A549 (cell line): ENCODE results near the gene MRM3.

Source experiments
- EHMT2 ChIP-seq: fragments of 200-600 bp; sonication (generic); IDR thresholded peaks from 2 replicates; pipeline ENCODE4 v1.6.1; 2016; ENCODE audit warnings: antibody characterized with exemption, low read depth, mild to moderate bottlenecking, moderate library complexity
- EP300 ChIP-seq, 2 experiments: fragments of >200 bp; sonication (Bioruptor Twin); formaldehyde crosslinking; IDR thresholded peaks; 2 replicates in 1 of 2; 3 replicates in 1 of 2; pipeline ENCODE4 v1.6.1; 2016 to 2017
- ESRRA ChIP-seq: fragments of 150-350 bp; IDR thresholded peaks from 2 replicates; pipeline ENCODE4 v1.6.1; 2014; ENCODE audit warnings: mild to moderate bottlenecking, low read length, borderline replicate concordance
- JUN ChIP-seq, 2 experiments: fragments of >200 bp; sonication (Bioruptor Twin); formaldehyde crosslinking; IDR thresholded peaks; 2 replicates in 1 of 2; 3 replicates in 1 of 2; pipeline ENCODE4 v1.6.1; 2016 to 2017
- MAFK ChIP-seq: fragments of 450-650 bp; IDR thresholded peaks from 2 replicates; pipeline ENCODE4 v1.6.1; 2014; ENCODE audit not compliant: partially characterized antibody
- MAZ ChIP-seq: fragments of 150-350 bp; IDR thresholded peaks from 2 replicates; pipeline ENCODE4 v1.6.1; 2014; ENCODE audit warnings: antibody characterized with exemption, low read depth, low read length, borderline replicate concordance
- NR3C1 ChIP-seq: fragments of >200 bp; sonication (Bioruptor Twin); formaldehyde crosslinking; IDR thresholded peaks from 3 replicates; pipeline ENCODE4 v1.6.1; 2017
- POLR2A ChIP-seq: IDR thresholded peaks from 2 replicates; pipeline ENCODE4 v1.6.1; 2012; ENCODE audit warnings: mild to moderate bottlenecking, low read length
- RCOR1 ChIP-seq: fragments of 150-350 bp; IDR thresholded peaks from 2 replicates; pipeline ENCODE4 v1.6.1; 2014; ENCODE audit warnings: antibody characterized with exemption, low read length, low read depth
- REST ChIP-seq: fragments of 200-600 bp; sonication (generic); IDR thresholded peaks from 2 replicates; pipeline ENCODE4 v1.6.1; 2016; ENCODE audit warnings: antibody characterized with exemption, mild to moderate bottlenecking, moderate library complexity
- SMC3 ChIP-seq: fragments of >200 bp; sonication (Bioruptor Twin); formaldehyde crosslinking; IDR thresholded peaks from 3 replicates; pipeline ENCODE4 v1.6.1; 2018; ENCODE audit warnings: inconsistent platforms
- TF ChIP-seq, protein P1 (sequence below): fragments of >200 bp; sonication (Bioruptor Twin); formaldehyde crosslinking; IDR thresholded peaks from 3 replicates; pipeline ENCODE4 v1.5.1; 2016

- TF ChIP-seq MAZ (no peak), MAFK (no peak), POLR2A (no peak), EP300 (IDR thresholded peaks at IDR 0.05) (no peak), ESRRA (no peak), NR3C1 (no peak), REST (no peak), JUN (IDR thresholded peaks at IDR 0.05) (no peak), RCOR1 (no peak), EHMT2 (no peak), SMC3 (no peak)
- TF ChIP-seq, protein P1, sequence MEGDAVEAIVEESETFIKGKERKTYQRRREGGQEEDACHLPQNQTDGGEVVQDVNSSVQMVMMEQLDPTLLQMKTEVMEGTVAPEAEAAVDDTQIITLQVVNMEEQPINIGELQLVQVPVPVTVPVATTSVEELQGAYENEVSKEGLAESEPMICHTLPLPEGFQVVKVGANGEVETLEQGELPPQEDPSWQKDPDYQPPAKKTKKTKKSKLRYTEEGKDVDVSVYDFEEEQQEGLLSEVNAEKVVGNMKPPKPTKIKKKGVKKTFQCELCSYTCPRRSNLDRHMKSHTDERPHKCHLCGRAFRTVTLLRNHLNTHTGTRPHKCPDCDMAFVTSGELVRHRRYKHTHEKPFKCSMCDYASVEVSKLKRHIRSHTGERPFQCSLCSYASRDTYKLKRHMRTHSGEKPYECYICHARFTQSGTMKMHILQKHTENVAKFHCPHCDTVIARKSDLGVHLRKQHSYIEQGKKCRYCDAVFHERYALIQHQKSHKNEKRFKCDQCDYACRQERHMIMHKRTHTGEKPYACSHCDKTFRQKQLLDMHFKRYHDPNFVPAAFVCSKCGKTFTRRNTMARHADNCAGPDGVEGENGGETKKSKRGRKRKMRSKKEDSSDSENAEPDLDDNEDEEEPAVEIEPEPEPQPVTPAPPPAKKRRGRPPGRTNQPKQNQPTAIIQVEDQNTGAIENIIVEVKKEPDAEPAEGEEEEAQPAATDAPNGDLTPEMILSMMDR, result no peak
These were observed 59.2 kb downstream of the MRM3 start for GRCh38 chr17:841313-841712.
